ENCODE measurements around the gene PPCDC.

DNA sequence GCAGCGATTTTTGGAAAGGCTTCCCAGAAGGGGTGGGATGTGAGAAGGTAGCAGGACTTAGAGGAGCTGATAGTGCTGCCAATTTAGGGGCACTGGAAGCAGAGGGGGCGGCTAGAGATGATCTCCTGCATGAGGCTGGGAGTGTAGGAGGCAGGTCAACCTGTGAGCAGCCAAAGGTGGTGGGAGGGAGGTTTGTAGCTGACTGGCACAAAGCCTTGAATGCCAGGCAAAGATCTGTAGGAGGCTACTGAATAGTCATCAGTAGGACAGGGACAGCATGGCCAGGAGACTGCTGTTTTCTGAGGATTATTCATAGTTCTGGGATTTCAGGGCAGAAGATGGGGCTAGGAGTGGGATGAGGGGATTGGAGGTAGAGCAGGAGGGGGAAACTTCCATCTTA, 25.8 kb upstream of the PPCDC start:
- TF ChIP-seq, protein P1, sequence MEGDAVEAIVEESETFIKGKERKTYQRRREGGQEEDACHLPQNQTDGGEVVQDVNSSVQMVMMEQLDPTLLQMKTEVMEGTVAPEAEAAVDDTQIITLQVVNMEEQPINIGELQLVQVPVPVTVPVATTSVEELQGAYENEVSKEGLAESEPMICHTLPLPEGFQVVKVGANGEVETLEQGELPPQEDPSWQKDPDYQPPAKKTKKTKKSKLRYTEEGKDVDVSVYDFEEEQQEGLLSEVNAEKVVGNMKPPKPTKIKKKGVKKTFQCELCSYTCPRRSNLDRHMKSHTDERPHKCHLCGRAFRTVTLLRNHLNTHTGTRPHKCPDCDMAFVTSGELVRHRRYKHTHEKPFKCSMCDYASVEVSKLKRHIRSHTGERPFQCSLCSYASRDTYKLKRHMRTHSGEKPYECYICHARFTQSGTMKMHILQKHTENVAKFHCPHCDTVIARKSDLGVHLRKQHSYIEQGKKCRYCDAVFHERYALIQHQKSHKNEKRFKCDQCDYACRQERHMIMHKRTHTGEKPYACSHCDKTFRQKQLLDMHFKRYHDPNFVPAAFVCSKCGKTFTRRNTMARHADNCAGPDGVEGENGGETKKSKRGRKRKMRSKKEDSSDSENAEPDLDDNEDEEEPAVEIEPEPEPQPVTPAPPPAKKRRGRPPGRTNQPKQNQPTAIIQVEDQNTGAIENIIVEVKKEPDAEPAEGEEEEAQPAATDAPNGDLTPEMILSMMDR (IDR thresholded peaks at IDR 0.05), result no peak
- no peak for TF ChIP-seq POLR2A (IDR thresholded peaks at IDR 0.05)
- TF ChIP-seq EP300 (IDR thresholded peaks at IDR 0.05), result no peak
- no peak for TF ChIP-seq POLR2AphosphoS5 (IDR thresholded peaks at IDR 0.05)

All from upper lobe of left lung (tissue), 4 donors.